Stimulated activated CD4-positive, alpha-beta T cell treated with anti-CD3 and anti-CD28 coated beads, Interleukin-4, amount 100 ng/mL, for 24 hours (primary cell): ENCODE data around the gene KRTAP4-12.
"Not testable (repeated sequence)": the region's sequence is repeated elsewhere in the genome, so short reads cannot be mapped to it uniquely, and the experiment has no call there.

Experiments used
- DNase-seq: peaks from one replicate; pipeline ENCODE4 v3.0.0-alpha.2; 2020

The KRTAP4-12 gene

DNA sequence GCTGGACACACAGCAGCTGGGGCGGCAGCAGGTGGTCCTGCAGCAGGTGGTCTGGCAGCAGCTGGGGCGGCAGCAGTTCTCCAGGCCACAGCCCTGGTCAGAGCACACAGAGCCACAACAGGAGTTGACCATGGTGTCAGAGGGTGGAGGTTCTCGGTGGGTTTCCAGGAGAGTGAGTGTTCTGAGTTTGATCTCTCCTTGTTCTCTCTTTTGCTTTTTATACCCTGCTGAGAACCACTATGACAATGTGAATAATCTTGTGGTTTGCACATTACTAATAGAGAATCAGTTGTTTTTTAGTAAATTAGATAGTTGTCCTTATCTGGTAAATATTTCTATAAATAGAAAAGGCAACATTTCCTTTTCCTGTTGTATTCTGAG is at the start of gene KRTAP4-12:
Gene KRTAP4-12 (minus strand): TSS at position 192 of the 381 bp plus-strand sequence. CDS start 60 bp downstream, at position 132.
- DNase-seq: not testable (repeated sequence)

DNA sequence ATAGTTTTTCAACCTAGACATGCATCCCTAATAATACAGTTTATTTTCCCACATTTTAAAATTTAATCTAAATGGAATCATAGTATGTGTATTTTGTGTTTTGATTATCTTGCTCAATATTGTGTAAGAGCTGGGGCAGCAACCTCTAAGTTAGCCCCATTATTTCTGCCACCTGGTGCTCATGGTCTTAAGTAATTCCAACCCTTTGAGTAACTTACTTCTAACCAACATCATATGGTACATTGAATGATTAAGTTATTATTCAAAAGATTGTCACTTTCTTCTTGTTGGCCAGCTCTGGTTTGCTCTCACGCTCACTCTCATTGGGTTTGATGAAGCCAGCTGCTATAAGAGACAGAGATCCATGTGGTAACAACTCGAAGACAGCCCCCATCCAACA is 47.9 kb upstream of the KRTAP4-12 start:
- DNase-seq: no peak

DNA sequence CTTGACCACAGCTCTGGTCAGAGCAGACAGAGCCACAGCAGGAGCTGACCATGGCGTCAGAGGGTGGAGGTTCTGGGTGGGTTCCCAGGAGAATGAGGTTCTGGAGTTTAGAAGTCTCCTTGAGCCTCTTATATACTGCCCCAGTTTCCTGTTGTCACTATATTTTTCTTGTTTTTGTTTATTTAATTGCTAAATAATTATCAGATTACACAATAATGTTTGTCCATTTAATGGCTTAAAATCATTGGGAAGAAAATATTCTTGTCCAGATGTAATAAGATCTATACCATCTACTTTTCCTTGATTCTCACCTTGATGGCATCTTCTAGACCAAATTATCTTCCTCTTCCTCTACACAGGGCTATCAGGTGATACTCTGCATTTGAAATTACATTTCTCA is 44.1 kb upstream of the KRTAP4-12 start, which contains the start of gene KRTAP4-3:
Gene KRTAP4-3 (minus strand): TSS at position 101 of the 400 bp plus-strand sequence. CDS start 49 bp downstream, at position 52.
- DNase-seq: no peak

DNA sequence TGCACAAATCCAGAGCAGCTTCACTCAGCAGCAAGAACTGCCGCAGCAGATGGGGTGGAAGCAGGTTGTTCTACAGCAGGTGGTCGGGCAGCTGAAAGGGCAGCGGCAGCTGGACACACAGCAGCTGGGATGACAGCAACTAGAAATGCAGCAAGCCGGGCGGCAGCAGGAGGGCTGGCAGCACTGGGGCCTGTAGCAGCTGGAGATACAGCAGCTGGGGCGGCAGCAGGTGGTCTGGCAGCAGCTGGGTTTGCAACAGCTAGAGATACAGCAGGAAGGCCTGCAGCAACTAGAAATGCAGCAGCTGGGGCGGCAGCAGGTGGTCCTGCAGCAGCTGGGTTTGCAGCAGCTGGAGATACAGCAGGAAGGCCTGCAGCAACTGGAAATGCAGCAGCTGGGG is 43.6 kb upstream of the KRTAP4-12 start:
- DNase-seq: no peak

DNA sequence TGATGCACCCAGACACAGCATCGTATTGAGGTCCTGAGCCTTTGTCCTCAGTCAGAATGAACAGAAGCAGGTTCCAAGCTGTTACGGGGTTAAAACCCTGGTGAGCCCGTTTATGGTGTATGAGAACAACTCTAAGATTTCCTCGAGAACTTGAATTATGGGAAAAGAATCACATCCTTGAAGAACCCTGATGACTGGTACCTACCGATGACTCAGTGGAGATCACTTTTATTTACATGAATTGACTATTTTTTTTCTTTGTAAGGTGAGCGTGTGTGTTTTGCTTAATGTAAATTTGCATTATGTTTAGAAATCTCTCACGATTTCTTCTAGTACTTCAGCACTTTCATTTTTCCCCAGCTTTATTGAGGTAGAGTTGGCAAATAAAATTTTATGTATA is 39.8 kb upstream of the KRTAP4-12 start:
- DNase-seq: no peak

DNA sequence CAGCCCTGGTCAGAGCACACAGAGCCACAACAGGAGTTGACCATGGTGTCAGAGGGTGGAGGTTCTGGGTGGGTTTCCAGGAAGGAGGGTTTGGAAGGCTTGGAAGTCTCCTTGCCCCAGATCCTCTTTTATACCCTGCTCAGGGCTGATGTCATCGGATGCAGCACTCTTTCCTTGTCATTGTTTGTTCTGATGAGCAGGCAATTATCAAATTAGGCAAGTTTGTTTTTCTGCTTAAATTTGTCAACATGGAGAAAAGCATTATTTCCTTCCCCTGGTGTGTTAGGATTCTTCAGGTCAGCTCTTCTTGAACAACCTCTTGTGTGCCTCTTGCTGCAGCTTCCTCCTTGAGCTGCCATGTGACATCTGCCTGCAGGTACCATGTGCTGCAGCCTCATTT is 36.7 kb upstream of the KRTAP4-12 start, which contains the start of gene KRTAP4-4:
Gene KRTAP4-4 (minus strand): TSS at position 101 of the 400 bp plus-strand sequence. CDS start 57 bp downstream, at position 44.
- no peak for DNase-seq

DNA sequence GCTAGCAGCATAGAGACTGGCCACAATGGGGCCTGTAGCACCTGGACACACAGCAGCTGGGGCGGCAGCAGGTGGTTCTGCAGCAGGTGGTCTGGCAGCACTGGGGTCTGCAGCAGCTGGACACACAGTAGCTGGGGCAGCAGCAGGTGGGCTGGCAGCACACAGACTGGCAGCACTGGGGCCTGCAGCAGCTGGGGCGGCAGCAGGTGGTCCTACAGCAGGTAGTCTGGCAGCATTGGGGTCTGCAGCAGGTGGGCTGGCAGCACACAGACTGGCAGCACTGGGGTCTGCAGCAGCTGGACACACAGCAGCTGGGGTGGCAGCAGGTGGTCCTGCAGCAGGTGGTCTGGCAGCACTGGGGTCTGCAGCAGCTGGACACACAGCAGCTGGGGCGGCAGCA is 36.2 kb upstream of the KRTAP4-12 start:
- DNase-seq: not testable (repeated sequence)

DNA sequence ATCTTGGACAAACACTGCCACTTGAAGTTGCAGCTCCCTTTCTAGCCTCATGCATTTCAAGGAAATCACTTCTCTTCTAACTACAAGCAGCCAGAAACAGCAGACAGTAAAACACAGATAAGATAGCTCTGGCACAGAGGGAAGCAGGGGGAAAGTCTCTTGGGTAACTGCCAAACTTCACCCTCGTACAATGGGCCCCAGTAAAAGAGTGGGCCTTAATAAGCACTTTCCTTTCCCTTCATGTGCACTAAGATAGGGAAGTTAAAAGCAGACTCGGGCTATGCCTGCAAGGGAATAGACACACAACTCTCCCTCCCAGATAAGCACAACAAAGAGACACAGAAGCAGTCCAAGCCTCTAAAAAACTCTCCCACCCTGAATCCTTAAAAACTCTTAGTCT is 29.9 kb upstream of the KRTAP4-12 start:
- DNase-seq: no peak

DNA sequence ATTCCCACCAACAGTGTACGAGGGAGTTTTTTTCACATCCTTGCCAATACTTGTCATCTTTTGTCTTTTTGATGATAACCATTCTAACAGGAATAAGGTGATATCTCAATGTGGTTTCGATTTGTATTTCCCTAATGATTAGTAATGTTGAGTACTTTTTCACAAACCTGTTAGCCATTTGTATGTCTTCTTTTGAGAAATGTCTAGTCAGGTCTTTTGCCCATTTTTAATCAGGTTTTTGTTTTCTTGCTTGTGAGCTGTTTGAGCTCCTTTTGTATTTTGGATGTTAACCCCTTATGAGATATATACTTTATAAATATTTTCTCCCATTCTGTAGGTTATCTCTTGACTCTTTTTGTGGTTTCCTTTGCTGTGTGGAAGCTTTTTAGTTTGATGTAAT is 27.5 kb upstream of the KRTAP4-12 start:
- DNase-seq: no peak

DNA sequence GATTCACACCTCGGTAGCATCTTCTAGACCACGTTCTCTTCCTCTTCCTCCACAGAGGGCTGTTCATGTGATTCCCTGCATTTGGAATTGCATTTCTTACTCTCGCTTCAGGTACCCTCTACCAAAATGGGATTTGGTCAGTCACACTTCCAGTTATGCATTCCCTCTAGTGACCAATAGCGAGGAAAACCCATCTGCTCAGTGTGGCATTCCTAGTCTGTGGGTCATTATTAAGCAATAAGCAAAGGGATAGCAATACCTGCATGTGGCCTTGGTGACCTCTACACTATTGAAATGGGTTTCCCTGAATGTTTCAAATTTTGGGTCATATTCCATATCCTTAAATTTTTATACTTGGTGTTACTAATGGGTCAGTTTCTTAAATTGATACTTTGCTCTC is 26.0 kb upstream of the KRTAP4-12 start:
- DNase-seq: no peak

DNA sequence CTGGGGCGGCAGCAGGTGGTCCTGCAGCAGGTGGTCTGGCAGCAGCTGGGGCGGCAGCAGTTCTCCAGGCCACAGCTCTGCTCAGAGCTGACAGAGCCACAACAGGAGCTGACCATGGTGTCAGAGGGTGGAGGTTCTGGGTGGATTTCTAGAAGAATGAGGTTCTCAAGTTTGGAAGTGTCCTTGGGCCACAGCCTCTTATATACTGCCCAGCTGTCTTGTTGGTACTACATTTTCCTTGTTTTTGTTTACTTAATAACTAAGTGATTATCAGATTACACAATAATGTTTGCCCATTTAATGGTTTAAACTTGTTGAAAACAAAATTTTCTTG is 25.6 kb upstream of the KRTAP4-12 start, which contains the start of gene KRTAP4-5:
Gene KRTAP4-5 (minus strand): TSS at position 174 of the 334 bp plus-strand sequence. CDS start 58 bp downstream, at position 116.
- no peak for DNase-seq

DNA sequence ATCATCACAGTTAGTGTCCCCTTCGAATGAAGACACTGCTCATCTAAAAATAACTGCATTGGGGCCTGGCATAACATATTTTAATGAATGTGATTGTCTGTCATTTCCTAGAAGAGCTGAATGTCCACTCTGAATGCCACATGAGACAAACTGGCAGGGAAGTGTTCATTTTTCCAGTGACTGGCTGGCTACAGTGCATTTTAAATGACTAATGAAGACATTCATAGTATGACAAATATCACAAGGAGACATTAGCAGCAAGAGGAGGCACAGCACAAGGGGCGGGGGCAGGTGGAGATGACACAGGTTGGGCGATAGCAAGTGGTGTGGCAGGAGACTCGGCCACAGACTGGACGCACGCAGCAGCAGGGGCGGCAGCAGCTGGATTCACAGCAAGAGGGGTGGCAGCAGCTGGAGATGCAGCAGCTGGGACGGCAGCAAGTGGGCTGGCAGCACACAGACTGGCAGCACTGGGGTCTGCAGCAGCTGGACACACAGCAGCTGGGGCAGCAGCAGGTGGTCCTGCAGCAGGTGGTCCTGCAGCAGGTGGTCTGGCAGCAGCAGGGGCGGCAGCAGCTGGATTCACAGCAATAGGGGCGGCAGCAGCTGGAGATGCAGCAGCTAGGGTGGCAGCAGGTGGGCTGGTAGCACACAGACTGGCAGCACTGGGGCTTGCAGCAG is 25.1 kb upstream of the KRTAP4-12 start:
- DNase-seq: not testable (repeated sequence)

DNA sequence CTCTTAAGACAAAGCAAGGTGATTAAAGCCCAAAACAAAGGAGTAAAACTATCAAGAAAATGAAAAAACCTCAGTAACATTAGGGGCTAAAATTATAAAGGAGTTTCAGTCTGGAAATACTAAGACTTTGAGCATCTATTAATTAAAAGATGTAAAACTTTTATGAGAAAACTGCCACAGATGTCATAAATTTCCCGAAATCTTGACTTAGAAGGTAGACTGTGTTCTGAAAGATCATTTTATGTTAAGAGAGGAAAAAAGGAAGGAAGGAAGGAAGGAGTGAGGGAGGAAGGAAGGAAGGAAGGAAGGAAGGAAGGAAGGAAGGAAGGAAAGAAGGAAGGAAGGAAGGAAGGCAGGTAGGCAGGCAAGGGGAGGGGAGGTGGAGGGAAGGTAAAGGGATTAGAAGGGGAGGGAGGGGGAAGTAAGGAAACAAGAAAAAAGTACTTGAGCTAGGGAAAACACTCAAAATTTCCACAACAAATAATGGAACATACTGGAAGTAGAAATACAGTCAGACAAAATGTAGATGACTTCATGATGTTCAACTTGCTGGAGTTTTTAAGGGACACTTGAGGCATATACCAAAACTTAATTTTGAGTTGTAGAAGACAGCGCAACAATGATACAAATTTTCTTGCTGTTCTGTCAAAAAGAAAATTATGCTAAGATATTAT is 23.7 kb upstream of the KRTAP4-12 start:
- no peak for DNase-seq

DNA sequence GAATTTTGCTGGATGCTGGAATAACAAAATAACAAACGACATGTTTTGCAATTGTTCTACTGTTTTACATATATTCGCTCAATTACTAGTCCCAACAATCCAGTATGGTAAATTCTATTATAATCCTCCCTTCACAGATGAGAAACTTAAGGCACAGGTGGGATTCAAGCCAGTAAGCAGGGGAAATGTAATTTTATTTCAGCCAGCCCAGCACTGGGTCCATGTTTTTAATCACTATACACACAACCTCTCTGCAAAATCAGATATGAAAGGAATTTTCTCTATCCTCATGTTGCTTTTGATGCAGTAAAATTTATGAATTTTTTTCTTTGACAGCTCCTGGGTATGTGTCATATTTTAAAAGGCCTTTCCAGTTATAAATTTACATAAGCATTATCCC is 21.3 kb upstream of the KRTAP4-12 start:
- no peak for DNase-seq

DNA sequence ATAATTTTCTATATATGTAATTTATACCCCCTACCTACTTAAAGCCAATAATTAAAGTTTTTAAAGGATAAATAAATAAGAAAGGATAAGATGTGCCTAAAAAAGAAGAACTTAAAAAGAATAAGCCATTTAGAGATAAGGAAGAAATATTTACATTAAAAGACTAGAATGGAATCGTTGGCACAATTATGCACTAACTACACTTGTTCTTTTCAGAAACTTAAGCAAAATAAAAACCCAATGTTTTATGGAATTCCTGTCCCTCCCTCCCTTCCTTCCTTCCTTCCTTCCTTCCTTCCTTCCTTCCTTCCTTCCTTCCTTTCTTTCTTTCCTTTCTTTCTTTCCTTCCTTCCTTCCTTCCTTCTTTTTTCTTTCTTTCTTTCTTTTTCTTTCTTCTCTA is 20.9 kb upstream of the KRTAP4-12 start:
- DNase-seq: no peak

DNA sequence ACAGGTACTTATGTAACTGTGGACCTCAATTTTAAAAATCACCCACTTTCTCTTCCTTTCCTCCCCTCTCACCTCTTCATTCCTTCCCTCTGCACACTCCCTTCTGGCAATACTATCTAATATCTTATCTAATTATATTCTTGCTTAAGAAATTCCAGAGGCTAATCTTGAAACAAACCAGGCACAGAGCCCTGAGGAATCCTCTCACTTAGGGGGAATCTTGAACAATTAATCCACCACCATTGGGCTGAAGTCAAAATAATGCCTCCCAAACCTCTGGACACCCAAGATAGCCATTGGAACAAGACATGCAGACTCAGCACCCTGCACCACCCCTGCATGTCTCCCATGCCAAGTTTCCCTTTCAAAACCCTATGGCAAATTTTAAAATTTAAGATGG is 17.4 kb upstream of the KRTAP4-12 start:
- no peak for DNase-seq

DNA sequence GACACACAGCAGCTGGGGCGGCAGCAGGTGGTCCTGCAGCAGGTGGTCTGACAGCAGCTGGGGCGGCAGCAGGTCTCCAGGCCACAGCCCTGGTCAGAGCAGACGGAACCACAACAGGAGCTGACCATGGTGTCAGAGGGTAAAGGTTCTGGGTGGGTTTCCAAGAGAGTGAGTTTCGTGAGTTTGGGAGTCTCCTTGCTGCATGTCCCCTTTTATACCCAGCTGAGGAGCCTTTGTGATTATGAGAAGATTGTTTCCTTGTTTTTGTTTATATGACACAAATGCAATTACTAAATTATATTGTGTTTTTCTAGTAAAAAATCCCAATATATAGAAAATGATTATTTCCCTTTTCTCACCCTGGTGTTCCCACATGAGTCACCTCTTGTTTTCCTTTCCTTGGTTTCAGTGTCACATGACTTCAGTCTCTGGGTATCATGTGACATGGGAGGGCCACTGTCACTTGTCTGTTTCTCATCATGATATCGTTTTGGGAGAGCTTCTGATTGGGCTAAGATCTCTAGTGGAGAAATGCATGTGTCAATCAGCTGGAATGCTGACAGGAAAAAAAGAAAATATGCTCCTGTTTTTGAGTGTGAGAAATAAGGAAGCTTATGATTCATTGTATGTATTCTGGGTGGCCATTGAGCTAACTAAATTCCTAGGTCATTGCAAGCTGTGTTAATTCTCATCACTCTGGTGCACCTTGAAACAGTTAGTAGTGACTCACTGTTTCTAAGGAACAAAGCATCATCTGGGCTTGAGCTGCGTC is 16.6 kb upstream of the KRTAP4-12 start, which contains the start of gene KRTAP4-6:
Gene KRTAP4-6 (minus strand): TSS at position 185 of the 772 bp plus-strand sequence. CDS start 57 bp downstream, at position 128.
- DNase-seq: no peak

DNA sequence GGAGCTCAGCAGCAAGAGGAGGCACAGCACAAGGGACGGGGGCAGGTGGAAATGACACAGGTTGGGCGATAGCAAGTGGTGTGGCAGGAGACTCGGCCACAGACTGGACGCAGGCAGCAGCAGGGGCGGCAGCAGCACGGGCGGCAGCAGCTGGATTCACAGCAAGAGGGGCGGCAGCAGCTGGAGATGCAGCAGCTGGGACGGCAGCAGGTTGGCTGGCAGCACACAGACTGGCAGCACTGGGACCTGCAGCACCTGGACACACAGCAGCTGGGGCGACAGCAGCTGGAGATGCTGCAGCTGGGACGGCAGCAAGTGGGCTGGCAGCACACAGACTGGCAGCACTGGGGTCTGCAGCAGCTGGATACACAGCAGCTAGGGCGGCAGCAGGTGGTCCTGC is 15.9 kb upstream of the KRTAP4-12 start:
- not testable (repeated sequence) for DNase-seq

DNA sequence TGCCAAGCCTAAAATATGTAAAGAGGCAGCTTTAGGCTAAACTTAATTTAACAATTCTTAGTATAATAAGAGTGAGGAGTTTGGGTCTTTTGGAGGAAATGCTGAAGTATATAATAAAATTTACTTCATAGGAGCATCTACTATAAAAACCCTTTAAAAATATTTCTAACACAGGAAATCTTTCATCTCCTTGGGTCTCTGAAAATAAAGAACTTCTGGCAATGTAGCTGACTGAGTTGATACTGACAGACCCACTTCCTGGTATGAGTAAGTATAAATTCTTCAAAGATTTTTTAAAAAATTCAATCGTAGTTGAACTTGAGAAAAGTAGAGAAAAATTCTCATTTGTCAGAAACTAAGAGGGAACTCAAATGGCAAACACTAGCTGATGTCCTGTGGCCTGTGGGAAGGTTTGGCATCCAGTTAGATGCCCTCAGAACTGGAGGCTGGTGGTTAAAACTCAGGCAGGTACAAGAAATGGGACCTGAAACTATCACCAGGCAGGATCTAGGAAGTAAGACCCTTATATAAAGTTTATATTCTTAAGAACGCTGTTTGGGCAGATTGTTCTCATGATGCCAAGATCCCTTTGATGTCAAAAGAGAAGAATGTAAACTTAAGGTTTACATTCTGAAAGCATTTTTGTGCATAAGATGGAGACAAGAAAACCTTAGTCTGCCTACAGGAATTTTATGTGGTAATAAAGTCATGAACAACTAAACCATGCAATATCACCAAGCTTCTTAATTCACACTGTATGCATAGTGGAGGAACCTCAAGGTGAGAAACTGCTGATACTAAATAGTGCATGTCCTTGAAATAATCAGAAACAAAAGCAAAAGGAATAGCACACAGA is 10.1 kb upstream of the KRTAP4-12 start:
- no peak for DNase-seq

DNA sequence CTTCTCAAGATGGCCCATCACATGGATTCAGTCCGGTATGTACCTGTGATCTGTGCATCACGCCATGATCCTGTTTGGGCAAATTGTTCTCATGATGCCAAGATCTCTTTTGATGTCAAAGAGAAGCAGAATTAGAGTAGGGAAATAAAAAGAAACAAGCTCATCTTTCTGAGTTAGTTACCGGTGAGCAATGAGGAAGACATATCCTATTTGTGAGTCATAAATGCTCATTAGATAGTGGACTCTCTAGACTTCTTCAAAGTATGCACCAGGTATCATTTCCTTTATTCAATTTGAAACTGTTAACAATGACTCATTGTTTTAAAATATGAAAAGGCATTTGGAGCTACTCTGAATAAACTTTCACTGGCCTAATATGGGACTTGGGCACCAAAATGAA is 8.0 kb upstream of the KRTAP4-12 start:
- no peak for DNase-seq

DNA sequence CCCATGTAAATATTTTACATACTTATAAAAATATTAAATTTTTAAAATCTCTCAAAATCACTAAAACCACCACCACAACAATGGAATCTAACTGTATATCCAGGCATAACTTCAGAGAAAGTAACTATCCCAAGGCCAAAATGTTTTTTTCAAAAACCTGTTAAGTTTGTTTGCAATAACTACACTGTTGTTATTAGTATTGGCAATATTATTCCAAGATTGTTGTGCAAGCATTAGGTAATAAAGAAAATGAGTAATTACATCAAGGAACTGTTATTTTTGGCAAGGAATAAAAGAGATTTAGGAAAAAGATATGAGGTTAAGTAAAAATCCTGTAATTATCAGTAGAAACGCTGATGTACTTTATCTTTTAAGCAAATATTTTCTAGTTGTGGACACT is 3.4 kb upstream of the KRTAP4-12 start:
- DNase-seq: no peak

DNA sequence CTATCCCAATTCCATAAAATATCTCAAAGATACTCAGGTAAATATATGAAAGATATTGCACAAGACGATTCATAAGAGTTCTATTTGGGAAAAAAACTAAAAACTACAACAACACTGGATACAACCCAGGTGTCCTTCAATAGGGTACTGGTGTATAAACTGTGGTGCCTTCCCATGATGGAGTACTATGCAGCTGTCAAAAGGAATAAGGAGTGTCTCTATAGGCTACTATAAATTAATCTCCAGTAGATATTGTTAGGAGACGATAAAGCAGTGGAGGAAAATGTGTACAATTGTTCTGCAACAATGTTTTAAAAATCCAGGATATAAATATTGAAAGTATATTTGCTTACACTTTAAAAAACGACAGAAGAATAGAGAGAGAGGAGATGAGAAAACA is 2.4 kb upstream of the KRTAP4-12 start:
- DNase-seq: no peak

DNA sequence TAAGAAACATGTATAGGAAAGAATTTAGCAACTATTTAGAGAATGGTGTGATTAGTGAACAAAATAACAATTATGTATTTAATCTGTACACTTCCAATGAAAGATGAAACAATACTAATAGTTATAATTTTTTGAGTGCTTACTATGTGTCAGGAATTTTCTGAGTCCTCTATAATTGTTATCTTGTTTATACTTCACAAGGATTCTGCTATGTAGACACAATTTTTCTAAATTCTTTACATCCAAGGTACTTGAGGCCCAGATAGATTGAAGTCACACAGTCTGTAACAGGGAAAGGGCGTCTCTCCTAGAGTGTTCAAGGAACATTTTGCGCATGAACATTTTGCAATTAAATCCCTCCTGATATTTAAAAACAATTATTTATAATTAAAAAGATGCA is 1.1 kb upstream of the KRTAP4-12 start:
- no peak for DNase-seq
